Glutamatergic neuron (in vitro differentiated cells): ENCODE data around the gene NRG3. TPM values are rescaled to one million over a fixed set of nuclear protein-coding genes. Genes with fewer than 3 reads are reported as not detected.
"Not testable (repeated sequence)": the region's sequence is repeated elsewhere in the genome, so short reads cannot be mapped to it uniquely, and the experiment has no call there.

ENCODE experiments used
- DNase-seq: peaks from one replicate; pipeline ENCODE4 v3.0.0; 2022
- H3K27ac Mint-ChIP-seq: one replicate; pipeline ENCODE4 v1.8.0; 2020; ENCODE audit warnings: mild to moderate bottlenecking, mixed read lengths, inconsistent platforms; ENCODE audit not compliant: unreplicated experiment
- H3K27me3 Mint-ChIP-seq: one replicate; pipeline ENCODE4 v1.8.0; 2020; ENCODE audit warnings: mild to moderate bottlenecking, moderate library complexity, mixed read lengths, inconsistent platforms; ENCODE audit not compliant: unreplicated experiment
- H3K36me3 Mint-ChIP-seq: one replicate; pipeline ENCODE4 v1.8.0; 2020; ENCODE audit warnings: mild to moderate bottlenecking, mixed read lengths, inconsistent platforms; ENCODE audit not compliant: unreplicated experiment
- H3K4me1 Mint-ChIP-seq: one replicate; pipeline ENCODE4 v1.8.0; 2020; ENCODE audit warnings: mild to moderate bottlenecking, low read depth, mixed read lengths, inconsistent platforms; ENCODE audit not compliant: unreplicated experiment
- H3K4me3 Mint-ChIP-seq: one replicate; pipeline ENCODE4 v1.8.0; 2020; ENCODE audit warnings: mild to moderate bottlenecking, mixed read lengths, inconsistent platforms; ENCODE audit not compliant: unreplicated experiment
- H3K9me3 Mint-ChIP-seq: one replicate; pipeline ENCODE4 v1.8.0; 2020; ENCODE audit warnings: mild to moderate bottlenecking, moderate library complexity, mixed read lengths, inconsistent platforms; ENCODE audit not compliant: unreplicated experiment
- CTCF ChIP-seq: fragments of 200-600 bp; sonication (generic); IDR thresholded peaks from one replicate; pipeline ENCODE4 v1.5.0; 2021; ENCODE audit not compliant: partially characterized antibody, unreplicated experiment
- total RNA-seq: library from RNA; stranded (reverse); fragmentation: NEBNext Ultra II Directional; extraction: Animal tissue kit (Norgen Biotek cat#: 25700); gene quantifications from one replicate; pipeline ENCODE4 v1.2.1, GENCODE V29; 2021; ENCODE audit not compliant: unreplicated experiment

Gene NRG3
- total RNA-seq, 1 donor from 2014 or later: 3.2 TPM

GRCh38 chr10:82953331-82953730, 1078.3 kb downstream of the NRG3 start:
- H3K4me1 Mint-ChIP-seq: no peaks in the 10 kb centered on the region
- no peaks in the 10 kb centered on the region for H3K9me3 Mint-ChIP-seq
- no peaks in the 10 kb centered on the region for H3K27me3 Mint-ChIP-seq
- TF ChIP-seq CTCF: no peak
- H3K36me3 Mint-ChIP-seq: no peaks in the 10 kb centered on the region
- H3K4me3 Mint-ChIP-seq: no peak overlapping the region
- no peak for DNase-seq
- H3K27ac Mint-ChIP-seq: no peak overlapping the region

- Mint-ChIP-seq H3K4me1 (no peaks in the 10 kb centered on the region), H3K4me3 (no peak overlapping the region), H3K27ac (no peak overlapping the region), H3K9me3 (no peaks in the 10 kb centered on the region), H3K36me3 (no peaks in the 10 kb centered on the region), H3K27me3 (no peaks in the 10 kb centered on the region)
- DNase-seq: no peak
- TF ChIP-seq CTCF: no peak
Measured at GRCh38 chr10:82953909-82954308, 1078.9 kb downstream of the NRG3 start.

- H3K4me1 Mint-ChIP-seq, H3K27me3 Mint-ChIP-seq, H3K27ac Mint-ChIP-seq, DNase-seq, H3K36me3 Mint-ChIP-seq, H3K4me3 Mint-ChIP-seq, H3K9me3 Mint-ChIP-seq: not testable (repeated sequence)
Measured at GRCh38 chr10:82960421-82961060, 1085.5 kb downstream of the NRG3 start.

DNA sequence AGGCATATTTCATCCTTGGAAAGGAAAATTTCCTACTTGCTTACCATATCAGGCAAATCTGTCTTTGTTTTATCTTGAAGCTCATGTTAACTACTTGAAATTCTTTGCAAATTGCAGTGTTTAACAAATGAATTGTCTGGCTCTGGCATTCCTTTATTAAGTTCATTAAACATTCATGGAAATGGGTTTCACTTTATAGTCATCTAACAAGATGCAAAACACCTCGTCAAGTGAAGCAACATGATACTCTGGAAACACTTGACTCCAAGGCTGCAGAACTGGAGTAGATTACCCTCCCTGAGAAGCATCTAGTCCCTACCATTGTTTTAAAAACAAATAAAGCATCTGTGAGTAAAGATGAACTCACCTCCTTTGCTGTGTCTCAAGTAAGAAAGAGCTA, 1086.9 kb downstream of the NRG3 start:
- no peaks in the 10 kb centered on the region for H3K27me3 Mint-ChIP-seq

GRCh38 chr10:82966130-82966529, 1091.1 kb downstream of the NRG3 start:
- Mint-ChIP-seq H3K9me3 (no peaks in the 10 kb centered on the region), H3K4me1 (peaks cover 7% of the 10 kb centered on the region), H3K4me3 (no peak overlapping the region), H3K27me3 (no peaks in the 10 kb centered on the region), H3K27ac (no peak overlapping the region), H3K36me3 (no peaks in the 10 kb centered on the region)
- no peak for TF ChIP-seq CTCF
- no peak for DNase-seq

More for the DNA sequence above, 1086.9 kb downstream of the NRG3 start:
- peaks cover 7% of the 10 kb centered on the region for H3K4me1 Mint-ChIP-seq
- no peak overlapping the region for H3K27ac Mint-ChIP-seq
- no peaks in the 10 kb centered on the region for H3K9me3 Mint-ChIP-seq
- H3K4me3 Mint-ChIP-seq: no peak overlapping the region
- no peak for DNase-seq
- no peaks in the 10 kb centered on the region for H3K36me3 Mint-ChIP-seq
- TF ChIP-seq CTCF: no peak

DNA sequence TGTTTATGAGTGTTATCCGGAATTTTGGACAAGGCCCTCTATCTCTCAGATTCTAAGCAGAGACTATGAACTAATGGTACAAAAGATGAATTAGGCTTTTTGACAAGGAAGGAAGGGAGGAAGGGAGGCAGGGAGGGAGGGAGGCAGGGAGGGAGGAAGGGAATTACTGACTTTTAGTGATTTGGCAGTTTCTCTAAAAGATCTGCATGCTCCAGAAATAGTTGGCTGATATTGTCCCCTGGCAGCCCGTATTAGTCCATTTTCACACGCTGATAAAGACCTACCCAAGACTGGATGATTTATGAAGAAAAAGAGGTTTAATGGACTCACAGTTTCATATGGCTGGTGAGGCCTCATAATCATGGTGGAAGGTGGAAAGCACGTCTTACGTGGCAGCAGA, 1093.5 kb downstream of the NRG3 start:
- DNase-seq: no peak
- H3K4me1 Mint-ChIP-seq: peaks cover 7% of the 10 kb centered on the region
- H3K27ac Mint-ChIP-seq: no peak overlapping the region
- H3K4me3 Mint-ChIP-seq: no peak overlapping the region
- no peaks in the 10 kb centered on the region for H3K9me3 Mint-ChIP-seq
- H3K27me3 Mint-ChIP-seq: no peaks in the 10 kb centered on the region
- no peaks in the 10 kb centered on the region for H3K36me3 Mint-ChIP-seq
- TF ChIP-seq CTCF: no peak
